NCI-H460 (cell line): ENCODE measurements around the gene PRTN3. TPM values are rescaled to one million over a fixed set of nuclear protein-coding genes. Genes with fewer than 3 reads are reported as not detected.
"Not testable (repeated sequence)": the region's sequence is repeated elsewhere in the genome, so short reads cannot be mapped to it uniquely, and the experiment has no call there.

Experiments used
- DNase-seq: peaks from one replicate; pipeline ENCODE4 v3.0.0-alpha.2; 2016; ENCODE audit warnings: low read depth; ENCODE audit errors: extremely low read depth
- total RNA-seq: library from RNA; depleted of rRNA; stranded (reverse); fragments of >200 nt; shearing (Covaris generic); gene quantifications from 2 replicates; pipeline ENCODE4 v1.2.3, GENCODE V29; 2014

PRTN3 gene
- total RNA-seq, 1 experiment from 2014 or later = 0.50 TPM

DNA sequence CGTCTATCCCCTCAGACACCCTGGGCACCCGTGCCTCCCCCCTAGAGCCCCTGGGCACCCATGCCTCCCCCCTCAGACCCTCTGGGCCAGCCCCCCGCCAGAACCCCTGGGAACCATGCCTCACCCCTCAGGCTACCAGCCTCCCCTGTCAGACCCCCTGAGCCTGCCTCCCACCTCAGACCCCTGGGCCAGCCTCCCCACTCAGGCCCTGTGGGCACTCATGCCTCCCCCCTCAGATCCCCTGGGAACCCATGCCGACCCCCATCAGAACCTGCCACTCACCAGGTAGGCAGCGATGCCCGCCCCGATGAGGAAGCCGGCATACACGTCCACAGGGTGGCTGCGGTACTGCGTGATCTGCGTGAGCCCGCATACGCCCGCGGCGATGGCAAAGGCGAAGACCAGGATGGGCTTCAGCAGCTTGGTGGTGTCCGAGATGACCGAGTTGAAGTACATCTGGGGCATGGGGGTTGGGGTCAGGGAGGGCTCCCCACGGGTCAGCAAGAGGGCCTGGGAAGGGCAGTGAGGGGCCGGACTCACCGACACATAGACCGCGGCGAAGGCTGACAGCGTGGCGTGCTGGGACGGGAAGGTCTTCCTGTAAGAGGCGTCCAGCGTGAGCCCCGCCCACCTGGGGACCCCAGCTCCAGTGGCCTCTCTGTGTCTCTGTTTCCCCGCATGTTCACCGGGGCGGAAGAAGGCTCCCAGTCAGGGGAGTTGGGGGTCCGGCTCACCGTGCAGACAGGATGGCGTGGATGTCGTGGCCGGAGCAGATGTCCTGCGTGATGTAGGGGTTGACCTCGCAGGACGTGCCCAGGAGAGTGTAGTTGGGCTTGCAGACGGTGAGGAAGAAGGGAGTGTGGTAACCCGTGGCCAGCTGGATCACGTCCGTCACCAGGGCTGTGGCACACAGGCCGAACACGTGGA lies 26.4 kb upstream of the PRTN3 start:
- no peak for DNase-seq

DNA sequence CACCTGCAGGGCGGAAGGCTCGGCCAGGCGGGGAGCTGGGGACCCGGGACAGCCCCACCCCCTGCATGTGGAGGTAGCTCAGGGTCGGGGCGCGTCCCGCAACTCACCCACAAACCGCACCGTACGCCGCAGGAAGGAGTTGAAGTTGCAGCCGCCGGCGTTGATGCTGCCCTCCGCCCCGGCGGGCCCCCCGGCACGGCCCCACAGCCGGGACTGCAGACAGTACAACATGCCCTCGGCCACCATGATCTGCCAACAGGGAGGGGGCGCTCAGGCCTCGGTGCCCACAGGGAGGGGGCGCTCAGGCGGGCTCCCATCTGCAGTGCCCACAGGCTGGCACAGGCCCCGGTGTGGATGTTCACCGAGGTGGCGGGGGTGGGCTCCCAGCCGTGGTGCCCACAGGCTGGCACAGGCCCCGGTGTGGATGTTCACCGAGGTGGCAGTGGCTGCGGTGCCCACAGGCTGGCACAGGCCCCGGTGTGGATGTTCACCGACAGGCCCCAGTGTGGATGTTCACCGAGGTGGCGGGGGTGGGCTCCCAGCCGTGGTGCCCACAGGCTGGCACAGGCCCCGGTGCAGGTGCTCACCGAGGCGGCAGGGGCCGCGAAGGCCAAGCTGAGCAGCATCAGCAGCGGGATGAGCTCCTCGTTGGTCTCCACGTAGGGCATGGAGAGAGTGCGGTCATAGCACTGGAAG lies 25.6 kb upstream of the PRTN3 start:
- DNase-seq = no peak

DNA sequence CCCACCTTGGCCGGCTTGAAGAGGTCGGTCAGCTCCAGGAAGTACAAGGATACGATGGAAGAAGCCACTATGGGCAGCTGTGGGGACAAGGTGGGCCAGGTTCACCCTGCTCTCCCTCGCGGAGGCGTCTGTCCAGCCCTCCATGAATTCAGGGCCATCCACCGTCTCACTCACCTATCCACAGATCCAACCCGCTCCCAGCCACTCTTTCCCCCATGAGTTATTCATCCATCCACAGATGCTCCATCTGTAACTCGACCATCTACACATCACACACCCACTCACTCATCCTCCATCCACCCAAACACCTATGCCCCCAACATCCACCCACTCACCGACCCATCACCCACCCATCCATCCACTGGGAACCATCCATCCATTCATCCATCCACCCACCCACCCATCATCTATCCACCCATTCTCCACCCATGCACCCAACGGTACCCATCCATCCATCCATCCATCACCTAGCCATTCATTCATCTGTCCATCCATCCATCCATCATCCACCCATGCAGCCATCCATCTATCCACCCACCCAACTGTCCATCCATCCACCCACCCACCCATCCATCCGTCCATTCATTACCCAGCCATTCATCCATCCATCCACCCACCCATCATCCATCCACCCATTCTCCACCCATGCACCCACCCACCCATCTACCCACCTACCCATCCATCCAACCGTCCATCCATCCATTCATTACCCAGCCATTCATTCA lies 24.9 kb upstream of the PRTN3 start:
- DNase-seq = no peak

DNA sequence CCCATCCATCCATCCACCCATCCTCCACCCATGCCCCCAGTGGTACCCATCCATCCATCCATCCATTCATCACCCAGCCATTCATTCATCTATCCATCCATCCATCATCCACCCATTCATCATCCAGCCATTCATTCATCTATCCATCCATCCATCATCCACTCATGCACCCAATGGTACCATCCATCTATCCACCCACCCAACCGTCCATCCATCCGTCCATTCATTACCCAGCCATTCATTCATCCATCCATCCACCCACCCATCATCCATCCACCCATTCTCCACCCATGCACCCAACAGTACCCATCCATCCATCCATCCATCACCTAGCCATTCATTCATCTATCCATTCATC lies 24.3 kb upstream of the PRTN3 start:
- no peak for DNase-seq

DNA sequence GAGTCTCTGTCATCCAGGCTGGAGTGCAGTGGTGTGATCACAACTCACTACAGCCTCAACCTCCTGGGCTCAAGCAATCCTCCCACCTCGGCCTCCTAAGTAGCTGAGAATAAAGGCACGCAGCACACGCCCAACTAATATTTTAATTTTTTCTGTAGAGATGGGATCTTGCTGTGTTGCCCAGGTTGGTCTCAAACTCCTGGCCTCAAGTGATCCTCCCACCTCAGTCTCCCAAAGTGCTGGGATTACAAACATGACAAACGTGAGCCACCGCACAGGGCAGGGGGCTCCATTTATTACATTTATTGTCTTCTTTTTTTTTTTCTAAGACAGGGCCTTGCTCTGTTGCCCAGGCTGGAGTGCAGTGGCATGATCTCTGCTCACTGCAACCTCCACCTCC lies 20.6 kb upstream of the PRTN3 start:
- DNase-seq = not testable (repeated sequence)

DNA sequence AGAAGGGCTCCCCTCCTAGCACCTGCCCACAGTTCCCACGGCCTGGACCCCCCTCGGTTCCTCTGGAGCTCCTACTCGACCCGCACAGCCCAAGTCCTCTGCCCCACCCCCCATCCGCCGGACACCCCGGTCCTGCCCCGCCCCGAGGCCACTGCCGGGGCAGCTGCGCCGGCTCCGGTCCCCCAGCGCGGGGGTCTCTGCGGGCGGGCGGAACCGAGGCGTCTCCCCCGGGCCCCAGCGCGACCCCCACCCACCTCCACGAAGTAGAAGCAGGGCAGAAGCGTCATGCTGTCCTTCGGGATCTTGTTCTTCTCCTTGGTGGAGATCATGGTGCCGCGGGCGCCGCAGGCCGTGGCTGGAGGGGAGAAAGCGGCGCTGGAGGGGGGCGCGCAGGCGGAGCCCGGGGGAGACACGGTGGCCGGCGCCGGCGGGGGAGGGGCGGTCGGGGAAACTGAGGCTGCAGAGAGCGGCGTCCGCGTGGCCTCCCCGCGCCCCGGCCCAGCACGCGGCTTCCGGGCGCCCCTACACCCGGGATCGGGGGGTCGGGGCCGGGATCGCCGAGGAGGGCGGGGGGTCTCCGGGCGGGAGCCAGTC lies 19.5 kb upstream of the PRTN3 start:
- no peak for DNase-seq

DNA sequence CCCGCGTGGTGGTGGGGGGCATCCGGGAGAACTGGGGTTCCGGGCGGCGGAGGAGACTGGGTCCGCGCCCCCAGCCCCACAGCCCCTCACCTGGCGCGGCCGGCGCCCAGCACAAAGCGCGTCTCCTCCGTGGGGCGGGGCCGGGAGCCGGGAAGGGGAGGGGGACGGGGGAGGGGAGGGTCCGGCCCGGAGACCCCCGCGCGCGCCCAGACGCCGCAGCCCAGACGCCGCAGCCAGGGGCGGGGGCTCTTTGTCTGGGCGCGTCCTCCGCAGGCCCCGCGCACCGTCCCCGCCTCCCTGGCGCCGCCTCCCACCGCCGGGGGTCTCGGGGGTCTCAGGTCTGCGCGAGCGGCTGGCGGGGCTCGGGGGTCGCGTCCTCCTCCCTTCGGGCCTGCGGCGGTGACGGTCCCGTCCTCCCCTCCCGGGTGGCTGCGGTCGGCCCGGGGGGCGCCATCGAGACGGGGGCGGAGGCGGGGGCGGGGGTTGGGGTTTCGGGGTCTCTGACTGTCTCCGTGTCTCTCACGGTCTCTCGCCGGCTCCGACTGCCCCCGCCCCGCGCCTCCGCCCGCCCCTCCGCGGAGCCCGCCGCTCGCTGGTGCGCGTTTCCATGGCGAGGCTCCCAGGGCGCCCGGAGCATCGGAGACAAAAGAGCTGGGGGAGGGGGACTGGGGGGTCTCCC lies 18.8 kb upstream of the PRTN3 start, which contains the start of gene PLPPR3:
Gene PLPPR3, minus strand, starts transcription at position 131 of the 679 bp plus-strand sequence. CDS start 396 bp downstream, outside the sequence.
- DNase-seq = no peak

DNA sequence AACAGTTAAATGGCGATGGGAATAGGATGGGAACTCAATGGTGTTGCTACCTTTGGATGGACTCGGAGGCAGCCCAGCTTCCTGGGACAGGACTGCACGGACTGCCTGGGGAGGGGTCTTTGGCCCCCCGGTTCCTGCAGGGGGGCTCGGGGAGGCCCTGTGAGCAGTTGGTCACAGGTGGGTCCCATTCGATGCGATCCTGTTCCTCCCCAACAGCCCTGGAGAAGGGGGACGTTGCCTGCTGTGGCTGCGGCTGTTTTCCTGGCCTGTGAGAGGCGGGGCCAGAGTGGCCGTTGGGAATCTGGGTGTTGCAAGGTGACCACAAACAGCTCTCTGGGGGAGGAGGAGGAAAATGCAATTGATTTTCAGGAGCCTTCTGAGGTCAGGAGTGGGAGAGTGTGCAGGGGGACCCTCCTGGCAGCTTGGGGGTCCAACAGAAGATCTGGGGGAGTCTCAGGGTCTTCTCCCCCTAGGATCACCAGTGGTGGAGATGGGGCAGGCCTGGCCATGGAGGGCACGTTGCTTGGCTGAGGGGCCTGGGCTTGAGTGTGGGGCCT lies 17.2 kb upstream of the PRTN3 start:
- no peak for DNase-seq

DNA sequence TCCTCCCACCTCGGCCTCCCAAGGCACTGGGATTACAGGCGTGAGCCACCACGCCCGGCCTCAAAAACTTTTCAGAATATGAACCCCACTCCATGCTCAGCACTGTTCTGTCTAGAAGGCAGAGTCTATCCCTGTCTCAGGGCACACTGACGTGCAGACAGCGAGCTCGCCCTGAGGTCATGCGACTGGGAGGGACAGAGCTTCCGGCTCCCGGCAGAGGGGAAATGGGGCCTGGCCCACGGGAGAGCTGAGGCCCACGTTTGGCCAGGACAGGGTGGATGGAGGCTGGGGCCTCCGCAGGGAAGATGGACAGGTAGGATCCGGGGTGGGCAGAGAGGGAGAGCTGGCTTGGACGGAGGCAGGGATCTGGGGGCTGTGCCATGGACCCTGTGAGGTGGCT lies 15.9 kb upstream of the PRTN3 start:
- no peak for DNase-seq

DNA sequence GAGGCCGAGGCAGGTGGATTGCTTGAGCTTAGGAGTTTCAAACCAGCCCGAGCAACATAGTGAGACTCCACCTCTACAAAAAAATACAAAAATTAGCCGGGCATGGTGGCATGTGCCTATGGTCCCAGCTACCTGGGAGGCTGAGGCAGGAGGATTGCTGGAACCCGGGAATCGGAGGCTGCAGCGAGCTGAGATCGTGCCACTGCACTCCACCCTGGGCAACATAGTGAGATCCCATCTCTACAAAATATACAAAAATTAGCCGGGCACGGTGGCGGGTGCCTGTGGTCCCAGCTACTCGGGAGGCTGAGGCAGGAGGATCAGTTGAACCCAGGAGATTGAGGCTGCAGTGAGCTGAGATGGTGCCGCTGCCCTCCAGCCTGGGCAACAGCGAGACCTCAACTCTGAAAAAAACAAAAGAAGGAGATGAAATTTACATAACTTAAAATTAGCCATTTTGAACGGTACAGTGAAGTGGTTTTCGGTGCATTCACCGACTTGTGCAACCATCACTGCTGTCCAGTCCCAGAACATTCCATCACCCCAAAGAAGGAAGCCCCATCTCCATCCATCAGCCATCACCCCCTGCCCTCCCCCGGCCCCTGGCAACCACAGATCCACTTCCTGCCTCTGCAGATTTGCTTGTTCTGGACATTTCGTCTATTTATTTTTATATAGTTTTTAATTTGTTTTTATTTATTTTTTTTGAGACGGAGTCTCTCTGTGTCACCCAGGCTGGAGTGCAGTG lies 14.7 kb upstream of the PRTN3 start:
- DNase-seq = no peak

DNA sequence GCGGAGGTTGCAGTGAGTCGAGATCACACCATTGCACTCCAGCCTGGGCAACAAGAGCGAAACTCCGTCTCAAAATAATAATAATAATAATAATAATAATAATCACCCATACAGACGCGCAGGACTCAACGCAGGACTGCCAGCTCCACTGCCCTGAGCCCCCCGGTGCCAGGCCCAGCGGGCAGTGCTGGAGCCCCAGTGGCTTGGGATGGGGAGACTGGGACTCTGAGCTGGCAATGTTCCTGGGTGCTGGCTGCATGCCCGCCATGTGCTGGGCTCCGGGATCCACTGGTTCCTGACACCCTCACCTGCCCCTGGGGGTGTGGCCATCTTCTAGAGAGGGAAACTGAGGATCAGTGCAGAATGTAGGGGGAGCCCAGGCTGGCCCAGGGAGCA lies 13.5 kb upstream of the PRTN3 start:
- no peak for DNase-seq

DNA sequence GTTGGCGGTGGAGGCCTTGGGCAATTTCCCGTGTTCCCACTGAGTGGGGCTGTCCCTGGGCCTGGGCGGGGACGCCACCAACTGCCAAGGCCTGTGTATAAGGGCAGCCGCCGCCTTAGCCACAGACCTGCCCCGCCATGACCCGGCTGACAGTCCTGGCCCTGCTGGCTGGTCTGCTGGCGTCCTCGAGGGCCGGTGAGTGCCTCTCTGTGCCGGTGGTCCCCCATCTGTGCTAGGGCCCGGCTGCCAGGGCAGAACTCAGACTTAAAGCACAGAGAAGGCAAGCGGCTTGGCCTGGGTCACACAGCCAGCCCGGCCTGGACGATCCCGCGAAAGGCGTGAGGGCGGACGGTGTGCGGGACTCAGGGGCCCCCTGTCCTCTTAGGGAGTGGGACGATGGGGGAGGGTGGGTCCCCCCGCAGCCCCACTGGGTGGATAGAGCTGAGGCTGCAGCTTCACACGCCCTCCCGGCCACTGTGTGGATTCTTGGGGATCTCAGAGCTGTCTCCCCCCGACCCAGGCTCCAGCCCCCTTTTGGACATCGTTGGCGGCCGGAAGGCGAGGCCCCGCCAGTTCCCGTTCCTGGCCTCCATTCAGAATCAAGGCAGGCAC lies 13.0 kb upstream of the PRTN3 start, which contains the start of gene AZU1:
Gene AZU1, plus strand, starts transcription at position 128 of the 612 bp plus-strand sequence. Its CDS starts 10 bp downstream, at position 138.
- DNase-seq = no peak

DNA sequence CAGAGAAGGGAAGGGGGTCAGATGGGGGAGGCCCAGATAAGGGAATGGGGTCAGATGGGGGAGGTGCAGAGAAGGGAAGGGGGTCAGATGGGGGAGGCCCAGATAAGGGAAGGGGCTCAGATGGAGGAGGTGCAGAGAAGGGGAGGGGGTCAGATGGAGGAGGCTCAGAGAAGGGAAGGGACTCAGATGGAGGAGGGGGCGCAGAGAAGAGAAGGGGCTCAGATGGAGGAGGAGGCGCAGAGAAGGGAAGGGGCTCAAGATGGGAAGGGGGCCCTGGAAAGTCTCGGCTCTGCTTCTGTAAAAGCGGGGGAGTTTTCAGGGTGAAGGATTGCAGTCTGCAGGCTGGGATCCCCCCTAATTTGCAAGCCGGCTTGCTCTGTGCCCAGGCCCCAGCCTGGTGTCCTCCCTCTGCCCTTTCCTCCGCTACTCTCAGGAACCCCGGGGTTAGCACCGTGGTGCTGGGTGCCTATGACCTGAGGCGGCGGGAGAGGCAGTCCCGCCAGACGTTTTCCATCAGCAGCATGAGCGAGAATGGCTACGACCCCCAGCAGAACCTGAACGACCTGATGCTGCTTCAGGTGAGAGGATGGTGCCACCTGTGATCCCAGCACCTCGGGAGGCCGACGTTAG lies 11.6 kb upstream of the PRTN3 start:
- no peak for DNase-seq

DNA sequence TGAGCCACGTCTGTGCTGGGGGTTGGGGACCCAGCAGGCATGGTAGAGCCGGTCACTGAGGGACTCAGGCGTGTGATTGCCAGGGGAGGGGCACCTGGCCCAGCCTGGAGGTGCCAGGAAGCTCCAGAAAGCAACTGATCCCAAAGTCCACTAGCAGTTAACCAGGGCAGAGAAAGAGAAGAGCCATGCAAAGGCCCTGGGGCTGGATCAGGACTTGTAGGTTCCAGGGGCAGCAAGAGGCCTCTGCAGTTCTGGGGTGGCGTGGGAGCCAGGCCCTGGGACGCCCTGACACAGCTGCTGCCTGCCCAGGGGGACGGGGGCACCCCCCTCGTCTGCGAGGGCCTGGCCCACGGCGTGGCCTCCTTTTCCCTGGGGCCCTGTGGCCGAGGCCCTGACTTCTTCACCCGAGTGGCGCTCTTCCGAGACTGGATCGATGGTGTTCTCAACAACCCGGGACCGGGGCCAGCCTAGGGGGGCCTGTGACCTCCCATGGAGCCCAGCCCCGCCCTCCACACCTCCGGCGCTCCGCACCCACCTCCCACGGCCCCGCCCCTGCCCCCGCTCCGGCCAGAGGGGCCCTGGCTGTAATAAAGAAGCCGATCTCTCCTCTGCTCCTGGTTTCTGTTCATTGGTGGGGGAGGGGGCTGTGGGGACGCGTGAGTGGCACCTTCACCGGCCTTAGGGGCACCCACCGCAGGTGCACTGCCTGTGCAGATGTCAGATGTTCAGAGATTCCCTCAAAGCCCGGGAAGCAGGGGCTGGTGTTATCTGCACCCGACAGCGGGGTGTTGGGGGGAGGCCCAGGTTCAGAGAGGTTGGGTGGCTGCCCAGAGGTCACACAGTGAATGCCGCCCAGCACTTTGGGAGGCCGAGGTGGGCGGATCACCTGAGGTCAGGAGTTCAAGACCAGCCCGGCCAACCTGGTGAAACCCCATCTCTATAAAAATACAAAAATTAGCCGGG lies 9.1 kb upstream of the PRTN3 start:
- DNase-seq = no peak

DNA sequence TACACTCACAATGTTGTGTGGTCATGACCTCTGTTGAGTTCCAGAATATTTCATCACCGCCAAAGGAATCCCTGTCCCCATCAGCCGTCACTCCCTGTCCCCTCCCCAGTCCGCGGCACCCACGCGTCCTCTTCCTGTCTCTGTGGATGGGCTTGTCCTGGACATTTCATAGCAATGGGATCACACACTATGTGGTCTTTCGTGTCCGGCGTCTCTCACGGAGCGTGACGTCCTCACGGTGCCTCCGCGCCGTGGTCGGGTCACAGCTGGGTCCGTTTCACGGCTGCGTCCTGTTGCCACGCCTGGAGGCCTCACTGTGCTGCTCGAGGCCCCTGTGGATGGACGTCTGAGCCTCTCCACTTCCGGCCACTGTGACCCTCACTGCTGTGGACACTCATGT lies 6.6 kb upstream of the PRTN3 start:
- DNase-seq = no peak

DNA sequence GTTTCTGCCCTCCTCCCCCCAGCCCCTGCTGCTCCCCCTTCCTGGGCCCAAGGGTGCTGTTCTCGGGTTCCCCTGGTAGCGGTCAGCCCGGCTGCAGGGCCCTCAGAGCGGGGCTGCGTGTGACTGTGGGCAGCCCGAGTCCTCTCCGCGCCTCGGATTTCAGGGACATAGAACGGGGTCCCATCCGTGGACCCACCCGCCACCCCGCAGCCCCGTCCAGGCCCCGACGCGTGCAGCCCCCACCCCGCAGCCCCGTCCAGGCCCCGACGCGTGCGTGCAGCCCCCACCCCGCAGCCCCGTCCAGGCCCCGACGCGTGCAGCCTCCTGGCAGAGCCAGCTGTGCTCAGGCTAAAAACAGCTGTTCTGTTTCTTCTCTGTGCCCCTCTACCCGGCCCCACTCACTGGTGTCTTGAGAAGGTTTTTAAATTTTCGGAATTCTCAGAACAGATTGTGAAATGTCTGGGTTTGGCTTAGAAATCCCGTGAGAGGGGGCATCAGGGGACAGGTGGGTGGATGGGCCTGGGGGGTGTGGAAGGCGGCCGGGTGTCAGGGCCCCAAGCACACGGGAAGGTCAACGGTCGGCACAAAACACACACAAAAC lies 5.5 kb upstream of the PRTN3 start:
- DNase-seq = no peak

DNA sequence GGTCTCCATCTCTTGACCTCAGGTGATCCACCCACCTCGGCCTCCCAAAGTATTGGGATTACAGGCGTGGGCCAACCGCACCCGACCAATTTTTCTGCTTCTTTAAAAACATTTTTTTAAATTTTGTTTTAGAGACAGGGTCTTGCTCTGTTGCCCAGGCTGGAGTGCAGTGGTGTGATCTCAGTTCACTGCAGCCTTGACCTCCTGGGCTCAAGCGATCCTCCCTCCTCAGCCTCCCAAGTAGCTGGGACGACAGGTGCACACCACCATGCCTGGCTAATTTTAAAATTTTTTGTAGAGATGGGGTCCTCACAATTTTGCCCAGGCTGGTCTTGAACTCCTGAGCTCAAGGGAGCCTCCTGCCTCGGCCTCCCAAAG lies 2.0 kb downstream of the PRTN3 start:
- DNase-seq = not testable (repeated sequence)
